CD4-positive, alpha-beta T cell treated with Interleukin-12 subunit alpha and Interleukin-12 subunit beta, for 1 hour (primary cell): ENCODE results near the gene CEP164.

Experiments
- DNase-seq: peaks from one replicate; pipeline ENCODE4 v3.0.0-alpha.2; 2020

The CEP164 gene

DNA sequence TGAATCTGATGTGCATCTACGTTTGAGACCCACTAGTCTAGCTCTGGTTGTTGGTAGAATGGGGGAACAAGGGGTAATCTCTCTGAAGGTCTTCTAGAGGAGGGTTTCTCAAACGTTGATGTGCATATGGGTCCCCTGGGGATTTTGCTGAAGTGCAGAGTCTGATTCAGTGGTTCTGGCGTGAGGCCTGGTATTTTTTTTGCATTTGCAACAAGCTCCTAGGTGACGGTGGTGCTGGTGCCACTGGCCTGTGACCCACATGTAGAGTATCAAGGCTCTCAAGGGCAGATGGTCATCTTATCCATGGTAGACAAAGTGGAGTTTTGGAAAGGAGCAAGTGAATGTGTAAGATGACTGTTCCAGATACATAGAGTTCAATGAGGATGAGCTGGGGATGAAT, 97.1 kb downstream of the CEP164 start:
- no peak for DNase-seq

DNA sequence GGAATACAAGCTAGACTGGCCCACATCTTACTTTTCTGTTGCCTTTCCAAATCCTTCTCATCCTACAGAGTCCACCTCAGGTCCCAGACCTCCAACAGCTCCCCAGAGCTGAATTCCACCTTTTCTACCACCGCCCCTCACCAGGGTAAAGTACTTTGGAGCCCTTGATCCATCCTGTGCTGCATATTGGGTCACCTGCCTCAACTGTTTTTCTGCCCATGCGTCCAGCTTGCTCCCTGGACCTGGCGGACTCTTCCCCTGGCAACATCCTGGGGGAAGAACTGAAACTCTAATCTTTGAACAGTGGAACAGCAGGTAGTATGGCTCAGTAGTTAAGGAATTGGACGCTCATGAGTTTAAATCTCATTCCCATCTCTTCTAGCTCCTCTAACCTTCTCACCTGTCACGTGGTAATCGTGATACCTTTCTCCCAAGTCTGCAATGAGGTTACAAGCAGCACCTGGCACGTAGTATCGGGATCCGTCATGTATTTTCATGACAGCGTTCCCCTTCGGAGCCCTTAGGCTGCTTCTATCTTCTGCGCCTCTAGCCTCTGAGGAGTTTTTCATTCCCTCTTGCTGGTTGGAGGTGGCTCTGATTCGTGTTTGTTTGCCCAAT, 98.1 kb downstream of the CEP164 start:
- DNase-seq, result no peak

GRCh38 chr11:117426297-117426685, 98.6 kb downstream of the CEP164 start:
- peak; percentile 58 for DNase-seq

- DNase-seq, result no peak
Observed at GRCh38 chr11:117426941-117427340, 99.3 kb downstream of the CEP164 start.

DNA sequence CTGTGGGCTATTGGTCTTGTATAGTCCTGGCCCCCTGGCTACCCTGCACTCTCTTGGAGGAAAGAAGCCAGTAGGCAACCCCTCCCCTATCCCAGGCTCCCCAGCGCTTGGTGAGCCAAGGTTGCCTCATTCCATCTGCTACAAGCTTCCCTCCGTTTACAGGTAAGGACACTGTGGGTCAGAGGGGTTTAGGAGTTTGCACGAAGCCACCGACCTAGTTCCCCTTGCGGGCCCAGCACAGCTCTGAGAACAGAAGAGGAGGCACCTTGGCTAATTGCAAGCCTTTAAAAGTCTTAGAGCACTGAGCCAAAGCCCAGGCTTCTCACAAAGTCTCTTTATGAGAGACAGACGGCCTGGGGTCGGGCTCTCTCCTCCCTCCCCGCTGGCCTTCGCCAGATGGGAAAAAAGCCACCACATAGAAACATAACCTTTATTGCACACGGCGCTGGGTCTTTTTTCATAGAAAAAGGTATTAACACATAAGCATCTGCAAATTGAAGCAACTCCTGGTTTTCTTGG, 99.8 kb downstream of the CEP164 start:
- DNase-seq, result no peak

DNA sequence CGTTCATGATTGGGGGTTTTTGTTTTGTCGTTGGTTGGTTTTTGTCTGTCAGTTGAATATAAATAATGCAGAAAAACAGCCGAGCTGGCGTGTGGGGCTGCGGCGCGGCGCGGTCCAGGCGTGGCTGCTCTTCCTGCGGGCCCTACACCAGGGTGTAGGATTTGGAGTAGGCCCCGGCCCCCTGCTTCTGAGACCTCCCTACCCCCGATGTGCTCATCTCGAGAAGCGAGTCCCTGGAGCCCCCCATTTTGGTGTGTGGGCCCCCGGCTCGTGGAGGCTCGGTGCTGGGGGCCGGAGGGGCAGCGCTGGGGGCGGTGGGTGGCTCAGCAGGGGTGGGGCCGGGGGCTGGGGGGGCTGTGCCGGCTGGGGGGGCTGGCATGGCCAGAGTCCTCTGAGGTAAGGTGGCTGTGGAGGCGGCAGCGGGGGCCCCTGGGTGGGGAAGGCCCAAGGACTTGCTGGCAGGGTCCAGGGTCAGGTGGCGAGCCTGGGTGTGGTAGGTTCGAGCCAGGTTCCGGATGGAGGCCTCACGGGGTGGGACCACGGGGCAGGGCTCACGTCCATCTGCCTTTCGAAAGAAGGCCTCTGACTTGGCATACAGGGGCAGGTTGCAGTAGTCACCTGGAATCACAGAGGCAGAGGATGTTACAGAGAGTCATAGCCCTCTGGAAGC, 100.7 kb downstream of the CEP164 start:
- no peak for DNase-seq

DNA sequence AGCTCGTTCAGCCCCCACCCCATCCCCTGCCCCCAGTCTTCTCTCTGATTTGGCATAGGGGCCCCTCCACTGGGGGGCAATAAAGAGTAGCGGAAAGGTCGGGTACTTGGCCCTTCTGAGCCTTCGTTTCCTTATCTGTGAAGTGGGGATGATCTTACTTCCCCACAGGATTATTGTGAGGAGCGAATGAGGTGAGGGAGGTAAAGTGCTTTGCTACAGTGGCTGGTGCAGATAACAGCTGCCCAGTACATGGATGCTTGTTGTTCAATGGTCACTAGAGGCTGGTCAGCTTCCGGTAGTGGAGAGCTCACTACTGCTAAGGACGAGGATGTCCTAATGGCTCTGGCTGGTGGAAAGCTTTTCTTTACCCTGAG, 101.2 kb downstream of the CEP164 start:
- no peak for DNase-seq

GRCh38 chr11:117430293-117430955, 102.8 kb downstream of the CEP164 start:
- DNase-seq, result no peak

- DNase-seq, result no peak
Observed at GRCh38 chr11:117431436-117431835, 103.8 kb downstream of the CEP164 start.

DNA sequence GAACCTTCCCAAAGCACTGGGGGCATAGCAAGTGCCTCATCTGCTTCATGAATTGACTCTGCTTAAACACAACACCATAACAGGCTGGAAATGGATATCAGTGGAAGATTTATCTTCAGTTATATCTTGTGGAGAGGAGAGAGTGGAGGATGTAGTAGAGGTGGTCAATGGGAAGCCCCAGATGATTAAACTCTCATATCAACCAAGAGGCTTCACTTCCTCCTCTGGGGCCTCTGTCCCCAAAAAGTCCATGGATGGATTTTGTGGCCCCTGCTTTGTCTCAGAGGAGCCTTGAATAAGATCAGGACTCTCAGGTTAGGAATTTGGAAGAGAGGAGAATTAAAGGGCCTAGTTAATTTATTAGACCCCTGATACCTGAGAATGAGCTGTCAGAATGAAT, 106.1 kb downstream of the CEP164 start:
- no peak for DNase-seq

GRCh38 chr11:117434481-117434880, 106.8 kb downstream of the CEP164 start:
- no peak for DNase-seq

GRCh38 chr11:117435326-117435725, 107.7 kb downstream of the CEP164 start:
- no peak for DNase-seq

- no peak for DNase-seq
Observed at GRCh38 chr11:117437041-117437790, 109.6 kb downstream of the CEP164 start.

DNA sequence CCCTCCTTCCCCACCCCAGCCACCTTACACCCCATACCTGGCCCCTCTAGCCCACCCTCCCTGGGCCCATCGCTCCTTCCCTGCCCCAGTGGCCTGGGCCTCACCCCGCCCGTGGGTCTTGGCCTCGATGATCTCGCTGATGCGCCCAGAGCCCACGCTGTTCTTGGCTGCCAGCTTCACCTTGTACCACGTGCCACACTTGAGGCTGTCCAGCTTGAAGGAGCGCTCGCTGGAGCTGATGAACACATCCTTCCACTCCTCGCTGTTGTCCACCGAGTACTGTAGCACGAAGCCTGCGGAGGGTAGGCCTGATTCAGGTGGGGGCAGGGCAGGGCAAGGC, 110.1 kb downstream of the CEP164 start:
- DNase-seq, result no peak

- DNase-seq, result no peak
Observed at GRCh38 chr11:117438371-117439000, 110.8 kb downstream of the CEP164 start.

DNA sequence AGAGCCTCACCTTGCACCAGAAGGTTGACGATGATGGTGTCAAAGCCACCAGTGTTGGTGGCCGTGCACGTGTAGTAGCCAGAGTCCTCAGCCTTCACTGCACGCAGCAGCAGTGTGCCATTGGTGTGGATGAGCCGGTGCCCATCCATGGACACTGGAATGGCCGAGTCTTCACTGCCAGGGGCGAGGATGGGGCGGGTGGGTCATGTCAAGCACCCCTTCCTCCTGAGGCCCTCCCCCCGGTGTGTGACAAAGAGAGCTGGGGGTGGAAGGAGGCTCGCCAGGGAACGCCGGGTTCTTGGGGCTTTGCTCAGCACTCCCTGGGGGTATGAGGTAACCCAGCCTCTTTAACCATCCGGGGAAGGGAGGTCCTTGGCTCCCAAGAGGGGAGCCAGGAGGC, 111.6 kb downstream of the CEP164 start:
- no peak for DNase-seq

GRCh38 chr11:117440258-117440657, 112.6 kb downstream of the CEP164 start:
- no peak for DNase-seq

DNA sequence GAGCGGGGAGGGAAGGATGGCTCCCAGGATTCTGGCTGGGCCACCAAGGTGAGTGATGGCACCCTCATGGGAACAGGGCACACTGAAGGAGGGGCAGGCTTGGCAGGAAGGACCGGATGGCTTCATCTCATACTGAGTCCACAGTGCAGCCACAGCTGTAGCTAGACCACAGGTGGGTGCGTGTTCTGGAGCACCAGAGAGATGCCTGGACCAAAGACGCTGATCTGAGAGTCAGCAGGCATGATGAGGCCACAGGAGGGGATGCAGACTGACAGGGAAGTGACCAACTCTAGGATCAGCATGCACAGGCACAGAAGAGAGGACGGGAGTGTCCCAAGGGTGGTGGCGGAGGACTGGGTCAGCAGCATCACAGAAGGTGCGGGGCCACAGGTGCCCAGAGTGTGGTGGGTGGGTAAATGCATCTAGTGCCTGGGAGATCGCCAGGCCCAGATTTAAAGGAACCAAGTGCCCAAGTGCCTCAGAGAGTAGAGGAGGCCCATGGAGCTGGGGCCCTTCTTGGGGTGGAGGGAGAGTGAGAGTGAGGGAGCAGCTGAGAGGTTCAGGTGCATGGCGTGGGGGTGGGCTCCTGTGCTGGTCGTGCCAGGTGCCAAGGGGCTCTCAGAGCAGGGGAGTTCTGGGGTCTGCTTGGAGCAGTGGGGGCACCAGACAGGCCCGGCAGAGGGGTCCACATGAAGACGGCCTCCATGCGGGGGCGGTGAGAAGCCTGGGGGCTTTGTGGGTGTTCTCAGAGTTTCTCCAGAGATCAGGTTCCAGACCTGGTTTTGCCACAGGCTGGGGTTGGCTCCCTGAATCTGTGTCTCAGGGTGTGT, 113.7 kb downstream of the CEP164 start:
- DNase-seq, result no peak

- DNase-seq, result no peak
Observed at GRCh38 chr11:117442049-117442868, 114.6 kb downstream of the CEP164 start.

DNA sequence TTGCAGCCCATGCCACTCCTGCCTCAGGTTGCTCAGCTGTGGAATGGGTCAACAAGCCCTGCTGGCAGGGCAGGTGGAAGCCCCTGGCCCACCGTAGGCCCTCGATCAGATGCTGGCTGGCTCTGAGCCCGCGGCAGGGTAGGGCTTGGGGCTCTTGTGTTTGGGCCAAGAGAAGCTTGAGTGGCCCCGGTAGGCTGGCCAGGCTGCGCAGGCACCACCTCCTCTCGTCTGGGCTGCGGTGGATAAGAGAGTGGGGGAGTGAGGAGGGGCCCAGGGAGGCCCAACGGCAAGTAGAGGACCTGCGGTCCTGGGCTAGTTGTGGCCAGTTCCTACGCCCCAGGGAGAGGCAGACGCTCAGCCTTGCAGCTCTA, 115.2 kb downstream of the CEP164 start:
- DNase-seq, result no peak
